HPDE6-E6E7 (cell line): ENCODE results near the gene RPS6KA5.
A peak's percentile ranks its signal among the peaks of the same experiment; 100 is the strongest.
"Not testable (repeated sequence)": the region's sequence is repeated elsewhere in the genome, so short reads cannot be mapped to it uniquely, and the experiment has no call there.

Experiments
- DNase-seq: peaks from one replicate; pipeline ENCODE4 v3.0.0; 2011; ENCODE audit warnings: missing footprints; ENCODE audit errors: extremely low spot score

Gene RPS6KA5

DNA sequence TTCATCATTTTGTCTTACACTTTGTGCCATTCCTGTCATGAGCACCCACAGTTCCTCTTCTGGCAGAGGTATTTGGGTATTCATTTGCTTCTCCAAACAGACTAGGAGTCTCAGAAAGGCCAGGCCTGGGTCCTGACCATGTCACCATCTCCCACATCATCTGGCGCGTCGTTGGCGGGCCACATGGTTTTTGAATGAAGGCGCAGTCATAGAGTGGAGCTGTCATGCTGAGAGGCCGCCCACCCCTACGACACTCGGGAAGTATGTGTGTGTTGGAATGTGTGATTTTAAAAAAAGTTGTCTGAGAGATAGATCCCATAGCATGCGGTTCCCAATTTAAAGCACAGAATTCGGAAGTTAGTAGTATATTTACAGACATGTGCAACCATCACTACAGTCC lies 228.6 kb downstream of the RPS6KA5 start:
- DNase-seq = no peak

GRCh38 chr14:90830931-90831701 lies 229.3 kb downstream of the RPS6KA5 start:
- DNase-seq = no peak

- DNase-seq = no peak
Observed at GRCh38 chr14:90829677-90830076, 230.8 kb downstream of the RPS6KA5 start.

DNA sequence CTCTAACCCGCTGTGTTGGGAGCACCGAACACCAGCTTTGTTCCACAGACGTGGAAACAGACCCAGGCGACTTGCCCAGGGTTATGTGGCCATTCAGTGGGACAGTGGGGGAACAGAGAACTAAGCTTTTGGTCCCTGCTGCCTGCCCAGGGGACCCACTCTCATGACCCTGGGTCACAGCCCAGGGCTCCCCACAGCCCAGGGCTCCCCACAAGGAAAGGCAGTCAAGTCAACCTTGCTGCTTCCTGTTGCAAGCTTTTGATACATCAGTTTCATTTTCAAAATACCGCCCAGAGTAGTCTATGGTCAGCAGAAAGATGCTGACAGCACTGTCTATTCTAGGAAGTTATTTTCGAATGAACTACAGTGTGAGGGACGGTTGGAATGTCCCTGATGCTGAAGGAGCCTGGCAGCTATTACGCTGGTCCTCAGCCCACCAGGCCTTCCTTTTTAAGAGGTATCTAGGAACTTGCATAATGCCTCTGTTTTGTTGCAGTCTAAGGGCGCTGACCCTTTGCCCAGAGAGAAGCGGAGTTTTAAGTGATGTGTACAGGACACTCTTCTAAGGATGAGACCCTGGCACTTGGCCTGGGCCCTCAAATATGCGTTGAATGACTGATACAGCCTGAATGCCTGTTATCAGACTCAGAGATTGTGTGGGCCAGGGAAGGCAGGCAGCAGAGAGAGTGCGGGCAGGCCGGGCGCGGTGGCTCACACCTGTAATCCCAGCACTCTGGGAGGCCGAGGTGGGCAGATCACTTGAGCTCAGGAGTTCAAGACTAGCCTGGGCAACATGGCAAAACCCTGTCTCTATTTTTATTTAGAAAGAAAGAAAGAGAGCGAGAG lies 231.6 kb downstream of the RPS6KA5 start:
- DNase-seq = no peak

DNA sequence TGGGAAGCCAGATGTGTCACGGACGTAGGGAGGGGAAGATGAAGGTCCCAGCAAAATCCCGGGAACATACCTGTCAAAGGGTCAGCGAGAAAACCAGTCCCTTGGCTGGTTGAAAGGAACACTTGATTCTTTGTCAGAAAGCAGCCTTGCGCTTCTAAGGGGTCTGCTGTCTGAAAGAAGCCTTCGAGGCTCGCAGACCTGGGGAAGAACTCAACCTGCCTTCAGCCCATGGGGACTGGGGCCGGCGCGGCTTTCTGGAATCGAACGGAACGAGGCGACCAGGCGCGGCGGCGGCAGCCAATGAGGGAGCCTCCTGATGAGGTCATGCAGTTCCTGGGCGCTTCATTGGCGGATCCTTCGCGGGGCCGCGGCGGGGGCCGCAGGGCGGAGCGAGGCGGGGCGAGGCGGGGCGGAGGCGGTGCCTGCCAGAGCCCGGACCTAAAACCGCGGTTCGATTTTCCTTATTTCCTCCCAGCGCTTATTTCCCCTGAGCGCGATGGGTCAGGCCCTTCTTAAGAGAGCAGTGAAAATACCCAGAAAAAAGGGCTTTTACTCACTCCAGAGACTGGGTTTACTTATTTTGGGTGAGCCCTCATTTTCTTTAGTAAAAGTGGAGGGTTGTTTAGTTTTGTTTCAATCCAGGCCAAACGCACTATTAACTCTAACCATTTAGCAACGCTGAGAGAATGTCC lies 232.4 kb downstream of the RPS6KA5 start:
- DNase-seq = peak; percentile 98

GRCh38 chr14:90823542-90823941 lies 236.9 kb downstream of the RPS6KA5 start:
- not testable (repeated sequence) for DNase-seq

- DNase-seq = peak; percentile 97
Observed at GRCh38 chr14:90820958-90821357, 239.5 kb downstream of the RPS6KA5 start.

- DNase-seq = no peak
Observed at GRCh38 chr14:90819734-90820393, 240.6 kb downstream of the RPS6KA5 start.

DNA sequence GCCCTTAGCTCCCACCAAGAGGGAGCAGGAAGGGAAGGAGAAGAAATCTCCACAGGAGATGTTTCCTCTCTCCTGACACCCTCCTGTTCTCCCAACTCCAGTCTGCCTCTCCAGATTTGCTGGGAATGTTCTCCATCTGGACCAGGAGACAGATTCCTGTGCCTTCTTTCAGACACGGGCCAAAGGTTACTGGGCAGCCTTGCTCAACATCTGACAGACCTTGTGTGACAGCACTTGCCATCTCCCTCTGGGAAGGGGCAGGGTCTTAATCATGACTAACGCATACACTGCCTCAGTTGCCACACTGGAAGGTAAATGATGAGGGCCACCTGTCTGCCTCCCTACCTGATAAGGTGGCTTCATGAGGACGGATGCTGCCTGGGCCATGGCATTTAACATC lies 241.7 kb downstream of the RPS6KA5 start:
- no peak for DNase-seq

GRCh38 chr14:90816681-90817436 lies 243.6 kb downstream of the RPS6KA5 start:
- no peak for DNase-seq

DNA sequence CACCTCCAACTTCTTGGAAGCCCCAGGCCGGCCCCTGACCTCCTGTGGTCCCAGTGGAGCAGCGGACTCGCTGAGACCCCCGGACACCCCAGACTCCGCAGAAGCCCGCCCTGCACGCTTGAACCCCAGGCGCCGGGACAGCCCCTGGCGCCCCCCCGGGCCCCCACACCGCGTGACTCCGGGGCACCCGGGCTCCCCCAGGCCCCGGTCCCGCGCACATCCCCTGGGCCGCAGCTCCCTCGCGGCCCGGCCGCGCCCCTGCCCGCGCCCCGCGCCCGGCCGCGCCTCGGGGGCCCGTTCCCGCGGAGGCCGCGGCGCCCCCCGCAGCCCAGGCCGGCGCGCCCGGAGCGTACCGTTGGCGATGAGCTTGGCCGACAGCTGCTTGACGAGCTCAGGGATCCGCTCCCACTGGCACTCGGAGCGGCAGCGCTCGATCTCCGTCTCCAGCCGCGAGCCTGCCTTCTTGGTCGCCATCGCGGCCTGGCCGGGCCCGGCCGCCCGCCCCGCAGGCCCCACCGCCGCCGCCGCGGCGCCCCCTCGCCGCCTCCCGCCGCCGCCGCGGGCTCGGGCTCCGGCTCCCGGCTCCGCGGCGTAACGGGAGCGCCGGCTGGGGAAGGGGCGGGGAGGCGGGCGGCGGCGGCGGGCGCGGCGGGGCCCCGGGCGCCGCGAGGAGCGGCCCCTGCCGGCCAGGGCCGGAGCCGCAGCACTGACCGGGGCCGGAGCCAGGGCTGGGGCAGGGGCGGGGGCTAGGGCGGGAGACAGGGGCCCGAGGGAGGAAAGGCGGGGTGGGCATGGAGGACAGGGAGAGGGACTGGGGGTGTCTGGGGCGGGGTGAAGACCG lies 244.4 kb downstream of the RPS6KA5 start, which contains the start of gene TTC7B:
TSS of gene TTC7B (minus strand) at position 609 of the 841 bp plus-strand sequence. CDS start at position 474, 135 bp downstream.
- peak; percentile 63 for DNase-seq

DNA sequence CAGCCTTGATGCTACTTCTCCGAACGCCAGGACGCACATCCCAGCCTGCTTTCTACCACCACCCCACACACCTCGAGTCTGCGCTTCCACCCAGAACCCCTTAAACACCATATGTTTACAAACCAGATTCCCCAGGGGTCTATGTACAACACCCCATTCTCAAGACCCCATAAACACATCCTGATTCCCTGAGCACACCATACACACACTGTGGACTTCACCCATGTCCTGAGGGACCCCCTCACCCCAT lies 244.9 kb downstream of the RPS6KA5 start:
- no peak for DNase-seq

GRCh38 chr14:90814806-90815571 lies 245.5 kb downstream of the RPS6KA5 start:
- DNase-seq = no peak

DNA sequence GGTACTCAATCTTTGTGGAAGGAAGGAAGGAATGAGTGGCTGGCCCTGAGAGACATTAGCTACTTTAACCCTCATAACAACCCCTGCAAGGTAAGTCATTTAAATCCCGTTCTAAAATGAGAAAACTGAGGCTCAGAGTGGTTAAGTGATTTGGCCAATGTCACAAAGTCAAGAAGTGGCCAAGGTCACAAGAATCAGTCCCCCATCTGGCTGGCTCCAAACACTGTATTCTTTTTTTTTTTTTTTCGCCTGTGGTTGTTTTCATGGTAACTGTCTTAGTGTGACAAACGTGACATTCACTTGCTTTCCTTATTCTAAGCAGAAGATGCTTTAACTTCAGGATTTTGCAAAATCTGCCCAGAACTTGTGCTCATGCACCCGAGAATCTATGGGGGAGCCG lies 247.0 kb downstream of the RPS6KA5 start:
- no peak for DNase-seq

- DNase-seq = no peak
Observed at GRCh38 chr14:90812109-90812508, 248.3 kb downstream of the RPS6KA5 start.

- DNase-seq = no peak
Observed at GRCh38 chr14:90811641-90812040, 248.8 kb downstream of the RPS6KA5 start.

DNA sequence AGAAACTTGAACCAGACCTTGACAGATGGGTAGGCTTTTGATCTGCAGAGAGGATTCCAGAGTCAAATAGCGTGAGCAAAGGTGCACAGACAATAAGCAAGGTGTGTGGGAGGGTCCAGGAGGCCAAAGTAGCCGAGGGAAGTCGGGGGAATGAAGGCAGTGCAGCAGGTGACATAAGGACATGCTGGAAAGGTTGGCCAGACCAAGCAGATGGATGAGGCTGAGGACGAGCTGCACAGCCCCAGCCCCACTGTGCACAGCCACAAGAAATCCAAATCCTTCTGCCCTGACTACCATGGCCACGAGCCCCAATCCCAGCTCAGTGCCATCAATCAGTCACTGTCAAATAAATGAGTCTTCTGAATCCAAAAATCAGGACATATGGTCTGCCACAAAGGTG lies 249.6 kb downstream of the RPS6KA5 start:
- no peak for DNase-seq

DNA sequence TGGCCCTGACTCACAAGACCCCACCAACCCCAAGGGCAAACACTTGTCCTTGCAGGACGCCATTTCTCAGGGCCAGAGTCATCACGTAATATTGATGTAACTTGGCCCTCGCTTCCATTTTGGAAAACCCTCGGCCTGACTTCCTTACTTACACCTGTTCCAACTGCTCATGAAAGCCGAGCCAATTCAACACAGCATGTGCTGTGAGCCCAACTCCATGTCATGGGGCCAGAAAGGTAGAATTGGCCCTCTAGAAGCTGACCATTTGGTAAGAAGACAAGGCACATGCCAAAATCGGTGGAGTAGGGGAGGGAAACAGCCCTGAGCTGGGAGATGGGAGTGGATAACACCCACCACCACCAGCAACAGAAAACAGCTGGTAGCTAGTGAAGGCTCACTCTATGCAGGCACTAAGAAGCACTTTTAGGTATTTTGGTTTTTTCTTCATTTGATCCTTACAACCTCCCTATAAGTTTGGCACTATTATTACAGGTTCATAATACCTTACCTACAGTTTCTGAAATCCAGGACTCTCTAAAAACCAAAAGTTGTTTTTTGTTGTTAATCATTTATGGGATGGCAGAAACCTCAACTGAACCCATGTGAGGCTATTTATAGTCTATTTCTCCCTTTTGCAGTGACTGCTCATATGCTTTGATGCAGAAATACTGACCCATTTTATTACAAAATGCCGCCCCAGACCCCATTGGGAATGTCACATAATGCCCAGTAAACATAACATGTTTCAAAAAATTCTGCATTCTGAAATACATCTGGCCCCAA lies 250.7 kb downstream of the RPS6KA5 start:
- no peak for DNase-seq
